Central memory CD8-positive, alpha-beta T cell (primary cell): ENCODE data around the gene KIF18B.
A peak's percentile ranks its signal among the peaks of the same experiment; 100 is the strongest.

Experiments used
- ATAC-seq: fragments of 150-1000 bp; cut with Tn5 transposase; replicated peaks from 2 replicates; pipeline ENCODE4 v1.10.0; 2022; ENCODE audit warnings: mild to moderate bottlenecking, moderate FRiP score, moderate number of reproducible peaks; ENCODE audit not compliant: poor library complexity, severe bottlenecking; ENCODE audit errors: extremely low read depth
- DNase-seq, 2 donors: peaks; one replicate each; pipeline ENCODE4 v3.0.0; 2021; ENCODE audit warnings: low spot score in 2 of 2
- H3K27ac Mint-ChIP-seq: one replicate; pipeline ENCODE4 v1.8.0; 2022; ENCODE audit warnings: low read depth, mild to moderate bottlenecking, moderate library complexity, mixed read lengths
- H3K27me3 Mint-ChIP-seq: one replicate; pipeline ENCODE4 v1.8.0; 2022; ENCODE audit warnings: mixed read lengths
- H3K36me3 Mint-ChIP-seq: one replicate; pipeline ENCODE4 v1.8.0; 2022; ENCODE audit warnings: mild to moderate bottlenecking, moderate library complexity, mixed read lengths; ENCODE audit not compliant: insufficient read depth
- H3K4me1 Mint-ChIP-seq: one replicate; pipeline ENCODE4 v1.8.0; 2022; ENCODE audit warnings: mixed read lengths
- H3K4me3 Mint-ChIP-seq: one replicate; pipeline ENCODE4 v1.8.0; 2022; ENCODE audit warnings: mild to moderate bottlenecking, moderate library complexity, mixed read lengths
- H3K9me3 Mint-ChIP-seq: one replicate; pipeline ENCODE4 v1.8.0; 2022; ENCODE audit warnings: mixed read lengths

The KIF18B gene

DNA sequence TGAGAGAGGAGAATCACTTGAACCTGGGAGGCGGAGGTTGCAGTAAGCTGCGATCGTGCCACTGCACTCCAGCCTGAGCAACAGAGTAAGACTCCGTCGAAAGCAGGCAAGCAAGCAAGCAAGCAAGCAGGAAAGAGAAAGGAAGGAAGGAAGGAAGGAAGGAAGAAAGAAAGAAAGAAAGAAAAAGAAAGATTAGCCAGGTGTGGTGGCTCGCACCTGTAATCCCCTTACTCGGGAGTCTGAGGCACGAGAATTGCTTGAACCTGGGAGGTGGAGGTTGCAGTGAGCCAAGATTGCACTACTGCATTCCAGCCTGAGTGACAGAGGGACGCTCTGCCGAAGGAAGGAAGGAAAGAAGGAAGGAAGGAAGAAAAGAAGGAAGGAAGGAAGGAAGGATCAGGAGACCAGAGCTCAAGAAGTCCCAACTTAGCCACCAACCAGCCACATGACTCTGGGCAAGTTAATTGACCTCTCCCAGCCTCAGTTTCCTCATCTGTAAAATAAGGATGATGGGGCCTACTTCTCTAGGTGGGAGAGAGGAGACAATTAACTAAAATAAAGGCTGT, 38.7 kb downstream of the KIF18B start:
- no peak overlapping the region for H3K4me3 Mint-ChIP-seq
- H3K36me3 Mint-ChIP-seq, result no peaks in the 10 kb centered on the region
- ATAC-seq (no peak), DNase-seq (no peak)
- H3K27ac Mint-ChIP-seq, result no peak overlapping the region
- H3K27me3 Mint-ChIP-seq, result peaks cover 57% of the 10 kb centered on the region
- no peaks in the 10 kb centered on the region for H3K9me3 Mint-ChIP-seq
- no peaks in the 10 kb centered on the region for H3K4me1 Mint-ChIP-seq

DNA sequence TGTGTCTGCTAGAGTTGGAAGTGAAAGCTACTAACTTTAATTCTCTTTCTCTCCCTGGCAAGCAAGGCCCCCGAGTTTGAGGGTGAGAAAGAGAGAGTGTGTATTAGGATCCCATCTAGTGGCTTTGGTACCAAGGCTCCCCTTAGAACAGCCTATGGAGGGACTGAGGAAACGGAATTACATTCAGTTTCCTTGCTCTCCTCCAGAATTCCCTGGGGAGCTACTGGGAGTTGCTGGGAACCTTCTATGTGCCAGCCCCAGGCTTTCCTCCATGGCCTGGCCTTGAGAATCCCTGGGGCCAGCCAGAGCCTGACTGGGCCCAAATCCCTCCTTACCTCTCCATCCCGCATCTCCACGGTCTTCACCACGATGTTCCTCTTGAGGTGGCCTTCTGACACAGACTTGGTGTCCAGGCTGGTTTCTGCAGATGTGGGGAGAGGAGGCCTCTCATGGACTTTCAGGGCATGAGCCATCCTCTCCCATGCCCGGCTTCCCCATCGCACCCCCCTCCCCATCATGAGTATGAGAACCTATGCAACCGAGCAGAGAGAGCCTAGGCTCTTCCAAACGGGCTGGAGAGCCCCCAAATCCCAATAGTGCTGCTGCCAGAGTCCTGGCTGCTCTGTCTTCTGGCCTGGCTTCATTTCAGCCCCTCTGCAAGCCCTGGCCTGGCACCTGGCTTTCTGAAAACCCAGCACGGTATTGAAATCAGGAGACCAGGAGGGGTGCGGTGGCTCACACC, 39.7 kb downstream of the KIF18B start:
- DNase-seq (no peak), ATAC-seq (no peak)
- Mint-ChIP-seq H3K4me3 (no peak overlapping the region), H3K36me3 (no peaks in the 10 kb centered on the region), H3K27me3 (peaks cover 48% of the 10 kb centered on the region), H3K4me1 (no peaks in the 10 kb centered on the region), H3K27ac (no peak overlapping the region), H3K9me3 (no peaks in the 10 kb centered on the region)

DNA sequence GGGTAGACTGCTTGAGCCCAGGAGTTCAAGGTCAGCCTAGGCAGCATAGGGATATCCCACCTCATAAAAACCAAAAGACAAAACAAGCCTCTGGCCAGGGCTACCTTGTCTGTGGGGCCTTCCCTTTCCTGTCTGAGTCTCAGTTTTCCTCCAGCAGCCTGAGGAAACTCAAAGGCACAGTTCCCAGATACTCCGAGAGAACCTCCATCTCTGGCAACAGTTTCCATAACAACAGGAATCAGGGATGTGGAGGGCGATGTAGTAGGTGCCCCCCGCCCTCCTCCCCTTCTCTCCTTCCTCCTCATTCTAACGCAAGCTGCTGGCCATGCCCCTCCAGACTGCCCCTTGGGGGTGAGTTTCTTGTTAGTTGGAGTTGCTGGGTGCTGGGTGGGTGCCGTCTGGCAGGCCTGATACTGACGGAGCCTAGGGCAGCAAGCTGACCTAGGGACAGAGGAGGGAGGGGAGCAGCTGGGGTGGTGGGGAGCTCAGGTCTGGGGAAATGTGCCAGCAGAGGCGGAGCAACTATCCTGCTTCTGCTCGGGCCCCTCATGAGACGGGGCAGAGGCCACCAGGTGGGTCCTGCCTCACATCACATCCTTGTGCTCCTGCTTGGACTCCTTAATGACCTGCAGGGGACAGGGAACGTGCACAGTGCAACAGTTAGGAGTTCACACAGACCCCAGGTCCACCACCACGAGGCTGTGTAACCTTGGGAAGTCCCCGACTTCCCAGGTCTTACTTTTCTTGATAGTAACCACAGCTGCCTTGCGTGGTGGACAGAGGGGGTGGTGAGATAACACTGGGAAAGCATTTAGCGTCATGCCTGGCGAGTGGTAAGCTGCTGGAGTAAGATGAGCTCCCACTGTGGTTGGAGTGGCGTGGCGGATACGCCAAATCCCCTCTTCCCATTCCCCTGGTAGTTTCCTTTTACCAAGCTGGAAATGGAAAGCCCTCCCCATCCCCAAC, 40.5 kb downstream of the KIF18B start:
- Mint-ChIP-seq H3K27me3 (peaks cover 39% of the 10 kb centered on the region), H3K4me3 (no peak overlapping the region), H3K4me1 (no peaks in the 10 kb centered on the region), H3K9me3 (no peaks in the 10 kb centered on the region), H3K27ac (no peak overlapping the region), H3K36me3 (no peaks in the 10 kb centered on the region)
- no peak for DNase-seq
- ATAC-seq, result no peak

DNA sequence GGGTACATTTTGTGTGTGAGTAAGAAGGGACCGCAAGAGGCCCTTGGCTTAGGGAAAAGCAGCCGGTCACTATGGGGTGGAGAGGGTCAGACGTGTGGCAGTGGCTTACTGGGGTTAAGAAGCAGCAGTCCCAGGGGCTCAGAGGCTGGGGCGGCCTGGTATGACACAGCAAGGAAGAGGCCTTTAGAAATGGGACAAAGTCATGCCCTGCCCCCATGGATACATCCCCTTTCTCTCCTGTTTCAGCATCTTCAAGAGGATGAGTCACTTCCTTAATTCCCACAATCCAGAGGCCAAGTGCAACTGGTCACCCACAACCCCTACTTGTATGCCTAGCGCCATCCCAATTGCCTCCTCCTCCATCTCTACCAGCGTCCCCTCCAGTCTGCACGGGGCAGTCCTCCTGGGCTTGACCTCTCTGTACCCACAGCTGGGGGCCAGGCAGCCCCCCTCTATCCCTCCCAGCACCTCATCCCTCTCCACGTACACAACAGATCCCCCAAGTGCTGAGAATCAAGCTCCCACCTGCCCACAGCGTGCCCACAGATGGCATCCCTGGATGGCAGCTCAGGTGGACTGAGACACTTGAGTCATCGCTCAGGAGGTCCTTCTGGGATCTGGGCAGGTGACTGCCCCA, 41.4 kb downstream of the KIF18B start:
- no peaks in the 10 kb centered on the region for H3K4me1 Mint-ChIP-seq
- DNase-seq (no peak), ATAC-seq (no peak)
- no peak overlapping the region for H3K4me3 Mint-ChIP-seq
- H3K27ac Mint-ChIP-seq, result no peak overlapping the region
- no peaks in the 10 kb centered on the region for H3K9me3 Mint-ChIP-seq
- peaks cover 30% of the 10 kb centered on the region for H3K27me3 Mint-ChIP-seq
- H3K36me3 Mint-ChIP-seq, result peaks cover 1% of the 10 kb centered on the region

DNA sequence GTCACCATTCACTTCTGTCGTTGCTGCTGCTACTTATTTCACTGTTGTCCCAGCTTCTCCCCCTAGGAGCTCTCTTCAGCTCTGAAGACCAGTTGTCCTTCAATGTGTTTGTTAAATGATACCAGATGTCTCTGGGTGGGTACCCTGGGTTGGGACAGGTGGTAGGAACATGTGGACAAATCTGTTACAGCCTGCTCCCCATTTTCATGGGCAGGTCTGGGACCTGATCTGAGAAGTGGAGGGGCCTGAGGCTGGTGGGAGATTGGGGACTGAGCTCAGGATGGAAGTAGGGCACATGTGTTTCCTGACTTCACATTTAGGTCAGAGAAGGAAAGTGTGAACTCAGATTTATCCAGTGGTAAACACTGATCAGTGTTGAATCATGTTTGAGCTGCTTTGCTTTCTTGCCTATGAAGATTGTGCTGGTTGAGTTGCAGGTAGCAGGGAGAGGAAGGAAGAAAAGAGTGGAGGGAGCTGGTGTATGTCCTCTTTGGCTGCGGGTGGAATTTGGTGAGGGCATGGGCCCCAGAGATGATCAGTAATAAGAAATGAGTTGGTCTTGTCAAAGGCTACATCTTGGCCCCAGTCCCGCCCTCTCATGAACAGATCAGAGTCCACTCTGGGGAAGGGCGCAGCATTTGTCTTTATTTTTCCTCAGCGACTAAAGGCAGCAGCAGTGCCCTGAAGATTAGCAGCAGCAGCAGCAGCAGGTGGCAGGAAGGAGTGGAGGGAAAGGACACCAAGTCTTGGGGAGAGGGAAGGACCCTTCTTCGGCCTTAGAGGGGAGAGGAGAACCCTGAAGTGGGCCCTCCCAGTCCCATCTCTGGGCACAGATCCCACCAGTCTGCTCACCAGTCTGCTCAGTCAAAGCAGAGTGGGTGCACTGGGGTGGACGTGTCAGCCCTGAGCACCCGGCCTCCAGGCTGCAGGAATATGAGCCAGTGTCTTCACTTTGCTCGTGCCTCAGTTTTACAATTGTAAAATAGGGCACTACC, 42.3 kb downstream of the KIF18B start:
- peaks cover 22% of the 10 kb centered on the region for H3K27me3 Mint-ChIP-seq
- H3K9me3 Mint-ChIP-seq, result no peaks in the 10 kb centered on the region
- ATAC-seq (no peak), DNase-seq (no peak)
- peaks cover 2% of the 10 kb centered on the region for H3K4me1 Mint-ChIP-seq
- H3K36me3 Mint-ChIP-seq, result peaks cover 1% of the 10 kb centered on the region
- H3K4me3 Mint-ChIP-seq, result no peak overlapping the region
- no peak overlapping the region for H3K27ac Mint-ChIP-seq

DNA sequence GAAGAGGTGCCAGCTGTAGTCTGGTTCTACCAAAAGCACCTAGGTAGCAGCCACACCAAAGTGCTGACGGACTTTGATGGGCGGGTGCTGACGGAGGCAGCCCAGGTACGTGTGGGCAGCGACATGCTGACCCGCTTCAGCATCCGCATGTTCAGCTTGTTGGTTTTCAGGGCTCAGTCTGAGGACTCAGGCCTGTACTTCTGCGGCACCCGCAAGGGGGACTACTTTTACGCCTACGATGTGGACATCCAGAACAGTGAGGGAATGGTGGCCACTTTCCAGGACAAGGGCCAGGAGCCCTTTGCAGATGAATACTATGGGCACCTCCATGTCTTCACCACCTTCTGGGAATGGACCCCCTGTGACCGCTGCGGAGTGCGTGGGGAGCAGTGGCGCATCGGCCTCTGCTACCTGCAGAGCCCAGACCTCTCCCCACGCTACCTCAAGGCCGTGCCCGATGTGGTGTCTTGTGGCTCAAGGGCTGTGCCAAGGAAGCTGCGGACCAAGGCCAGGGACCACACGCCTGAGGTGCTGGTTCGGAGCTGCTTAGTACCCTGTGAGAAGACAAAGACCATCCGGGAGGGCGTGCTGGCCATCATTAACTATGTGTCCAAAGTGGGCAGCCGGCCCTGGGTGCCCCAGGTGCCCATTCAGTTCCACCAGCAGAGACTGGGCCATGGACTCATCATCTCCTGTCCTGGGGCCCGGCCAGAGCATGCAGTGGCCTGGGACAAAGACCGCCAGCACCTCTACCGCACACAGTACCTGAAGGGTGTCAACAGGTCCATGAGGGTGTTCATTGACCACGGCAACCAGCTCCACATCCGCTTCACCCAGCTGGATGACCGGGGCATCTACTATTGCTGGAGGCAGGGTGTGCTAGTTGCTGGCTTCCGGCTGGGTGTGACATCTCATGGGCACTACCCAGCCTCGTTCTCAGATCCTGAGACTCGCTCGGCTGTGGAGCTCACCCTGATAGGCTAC, 43.3 kb downstream of the KIF18B start:
- DNase-seq (no peak), ATAC-seq (no peak)
- Mint-ChIP-seq H3K36me3 (peaks cover 9% of the 10 kb centered on the region), H3K27ac (no peak overlapping the region), H3K9me3 (no peaks in the 10 kb centered on the region), H3K27me3 (peaks cover 21% of the 10 kb centered on the region), H3K4me1 (peaks cover 12% of the 10 kb centered on the region), H3K4me3 (no peak overlapping the region)

DNA sequence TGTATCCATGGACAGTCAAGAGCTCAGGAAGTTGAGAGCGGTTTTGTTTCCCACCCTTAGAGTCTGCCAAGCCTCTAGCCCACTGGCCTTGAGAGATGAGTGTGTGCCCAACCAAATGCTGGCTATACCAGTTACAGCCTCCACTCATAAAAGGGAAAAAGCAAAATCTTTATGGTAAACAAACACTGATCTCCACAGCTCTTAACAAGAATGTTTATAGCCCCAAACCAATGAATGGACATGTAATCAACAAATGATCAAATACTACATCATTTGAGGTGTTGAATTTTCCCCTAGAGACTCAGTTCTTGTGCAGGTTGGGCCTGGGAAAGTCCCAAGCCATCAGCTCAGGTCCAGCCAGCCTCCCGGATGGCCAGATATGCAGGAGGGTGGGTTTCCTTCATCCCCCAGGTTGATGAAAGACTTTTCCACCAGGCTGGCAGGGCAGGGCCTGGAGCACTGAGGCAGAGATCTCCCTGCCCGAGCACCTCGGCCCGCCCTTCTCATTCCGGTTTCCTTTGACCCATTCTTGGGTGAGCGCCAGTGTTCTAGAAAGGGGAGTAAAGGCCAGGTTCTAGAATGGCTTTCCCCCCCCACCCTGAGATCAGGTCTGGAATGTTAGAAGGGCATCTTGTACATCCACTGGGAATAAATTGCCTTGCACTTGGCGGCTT, 44.4 kb downstream of the KIF18B start:
- Mint-ChIP-seq H3K9me3 (no peaks in the 10 kb centered on the region), H3K27me3 (peaks cover 21% of the 10 kb centered on the region), H3K27ac (no peak overlapping the region), H3K4me3 (no peak overlapping the region), H3K36me3 (peaks cover 15% of the 10 kb centered on the region), H3K4me1 (peaks cover 19% of the 10 kb centered on the region)
- DNase-seq (no peak), ATAC-seq (no peak)

DNA sequence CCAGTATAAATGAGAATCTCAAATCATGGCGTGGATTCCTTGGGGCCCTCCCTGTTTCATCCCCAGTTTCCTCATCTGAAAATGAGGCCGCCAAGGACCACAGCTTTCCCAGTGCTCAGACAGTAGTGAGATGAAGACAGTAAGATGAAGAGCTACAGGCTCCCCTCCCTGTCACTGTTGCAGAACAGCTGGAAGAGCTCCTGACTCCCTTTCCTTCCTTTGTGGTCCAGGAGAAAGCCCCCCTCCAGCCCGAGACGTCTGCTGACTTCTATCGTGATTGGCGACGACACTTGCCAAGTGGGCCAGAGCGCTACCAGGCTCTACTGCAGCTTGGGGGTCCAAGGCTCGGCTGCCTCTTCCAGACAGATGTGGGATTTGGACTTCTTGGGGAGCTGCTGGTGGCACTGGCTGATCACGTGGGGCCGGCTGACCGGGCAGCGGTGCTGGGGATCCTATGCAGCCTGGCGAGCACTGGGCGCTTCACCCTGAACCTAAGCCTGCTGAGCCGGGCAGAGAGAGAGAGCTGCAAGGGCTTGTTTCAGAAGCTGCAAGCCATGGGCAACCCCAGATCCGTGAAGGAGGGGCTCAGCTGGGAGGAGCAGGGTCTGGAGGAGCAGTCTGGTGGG, 45.3 kb downstream of the KIF18B start:
- DNase-seq (no peak), ATAC-seq (no peak)
- Mint-ChIP-seq H3K4me3 (no peak overlapping the region), H3K27ac (no peak overlapping the region), H3K36me3 (peaks cover 15% of the 10 kb centered on the region), H3K27me3 (peaks cover 21% of the 10 kb centered on the region), H3K4me1 (peaks cover 19% of the 10 kb centered on the region), H3K9me3 (no peaks in the 10 kb centered on the region)

DNA sequence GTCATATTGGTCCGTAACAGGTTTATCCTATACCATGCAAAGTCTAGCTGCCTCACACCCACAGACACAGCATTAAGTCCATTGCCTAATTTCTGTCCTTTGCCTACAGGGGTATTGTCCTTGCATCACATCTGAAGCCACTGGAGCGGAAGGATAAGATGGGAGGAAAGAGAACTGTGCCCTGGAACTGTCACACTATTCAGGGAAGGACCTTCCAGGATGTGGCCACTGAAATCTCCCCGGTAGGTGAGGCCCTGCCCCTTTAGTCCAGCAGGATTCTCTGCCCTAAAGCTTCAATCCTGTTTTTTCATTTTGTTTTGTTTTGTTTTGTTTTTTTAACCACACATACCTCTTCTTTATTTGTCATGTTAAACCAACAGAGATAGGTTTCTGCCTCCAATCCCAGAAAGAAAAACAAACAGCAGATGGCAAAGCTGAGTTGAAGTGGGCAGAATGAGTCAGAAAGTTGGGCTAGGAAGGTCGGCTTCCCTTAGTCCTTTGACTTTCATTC, 46.1 kb downstream of the KIF18B start:
- Mint-ChIP-seq H3K4me1 (peaks cover 19% of the 10 kb centered on the region), H3K4me3 (no peak overlapping the region)
- ATAC-seq, result no peak

DNA sequence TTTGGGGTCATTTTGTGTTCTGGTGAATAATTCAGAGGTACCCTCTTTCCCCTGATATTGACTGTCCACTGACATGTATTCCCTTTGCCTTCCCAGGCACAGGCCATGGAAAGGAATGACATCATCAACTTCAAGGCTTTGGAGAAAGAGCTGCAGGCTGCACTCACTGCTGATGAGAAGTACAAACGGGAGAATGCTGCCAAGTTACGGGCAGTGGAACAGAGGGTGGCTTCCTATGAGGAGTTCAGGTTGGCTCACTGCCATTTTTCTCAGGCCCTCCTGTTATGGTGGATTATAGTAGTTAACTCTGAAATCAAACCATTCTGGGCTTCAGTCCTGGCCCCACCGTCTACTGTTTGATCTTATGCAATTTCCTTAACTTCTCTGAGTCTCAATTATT, 46.7 kb downstream of the KIF18B start:
- DNase-seq (no peak), ATAC-seq (no peak)
- peaks cover 24% of the 10 kb centered on the region for H3K4me1 Mint-ChIP-seq
- H3K4me3 Mint-ChIP-seq, result peak overlapping the region; percentile 84
- H3K36me3 Mint-ChIP-seq, result peaks cover 15% of the 10 kb centered on the region
- H3K27me3 Mint-ChIP-seq, result peaks cover 12% of the 10 kb centered on the region
- H3K27ac Mint-ChIP-seq, result peak overlapping the region; percentile 99
- no peaks in the 10 kb centered on the region for H3K9me3 Mint-ChIP-seq

More for the DNA sequence above, 46.1 kb downstream of the KIF18B start:
- Mint-ChIP-seq H3K36me3 (peaks cover 15% of the 10 kb centered on the region), H3K9me3 (no peaks in the 10 kb centered on the region), H3K27ac (no peak overlapping the region), H3K27me3 (peaks cover 17% of the 10 kb centered on the region)
- no peak for DNase-seq
